ELF-1 (cell line): Measurements from ENCODE around the gene ANKRD28.

ENCODE experiments used
- DNase-seq: peaks from one replicate; pipeline ENCODE4 v3.0.0-alpha.2; 2016; ENCODE audit warnings: low read depth, low spot score

Gene ANKRD28

GRCh38 chr3:15803921-15804320, 6.1 kb upstream of the ANKRD28 start:
- no peak for DNase-seq

- no peak for DNase-seq
Observed at GRCh38 chr3:15801298-15801697, 3.5 kb upstream of the ANKRD28 start.

- no peak for DNase-seq
Observed at GRCh38 chr3:15800780-15801179, 3.0 kb upstream of the ANKRD28 start.

- DNase-seq = no peak
Observed at GRCh38 chr3:15800327-15800726, 2.5 kb upstream of the ANKRD28 start.

- DNase-seq = no peak
Observed at GRCh38 chr3:15798533-15799245, 910 bp upstream of the ANKRD28 start.

- peak; percentile 49 for DNase-seq
Observed at GRCh38 chr3:15796771-15797641, 773 bp downstream of the ANKRD28 start.

GRCh38 chr3:15796331-15796730, 1.4 kb downstream of the ANKRD28 start:
- no peak for DNase-seq

GRCh38 chr3:15795651-15796308, 2.0 kb downstream of the ANKRD28 start:
- DNase-seq = no peak

GRCh38 chr3:15794842-15795650, 2.7 kb downstream of the ANKRD28 start:
- DNase-seq = no peak

- no peak for DNase-seq
Observed at GRCh38 chr3:15794303-15794771, 3.4 kb downstream of the ANKRD28 start.

- DNase-seq = no peak
Observed at GRCh38 chr3:15791525-15791924, 6.3 kb downstream of the ANKRD28 start.

- no peak for DNase-seq
Observed at GRCh38 chr3:15787941-15788340, 9.8 kb downstream of the ANKRD28 start.

GRCh38 chr3:15787526-15787925, 10.3 kb downstream of the ANKRD28 start:
- no peak for DNase-seq

- DNase-seq = no peak
Observed at GRCh38 chr3:15783361-15783969, 14.3 kb downstream of the ANKRD28 start.

- DNase-seq = no peak
Observed at GRCh38 chr3:15782429-15782828, 15.3 kb downstream of the ANKRD28 start.

- no peak for DNase-seq
Observed at GRCh38 chr3:15781637-15782402, 16.0 kb downstream of the ANKRD28 start.

- DNase-seq = no peak
Observed at GRCh38 chr3:15781131-15781530, 16.6 kb downstream of the ANKRD28 start.

- DNase-seq = no peak
Observed at GRCh38 chr3:15779111-15779510, 18.7 kb downstream of the ANKRD28 start.

GRCh38 chr3:15778332-15778858, 19.4 kb downstream of the ANKRD28 start:
- DNase-seq = no peak
